HG02884 (cell line): Measurements from ENCODE around the gene BNIPL.
A peak's percentile ranks its signal among the peaks of the same experiment; 100 is the strongest.

Experiments used
- ATAC-seq: cut with Tn5 transposase; IDR thresholded peaks from one replicate; pipeline ENCODE4 v1.9.1; 2021; ENCODE audit warnings: mild to moderate bottlenecking, moderate library complexity; ENCODE audit not compliant: unreplicated experiment

BNIPL gene

DNA sequence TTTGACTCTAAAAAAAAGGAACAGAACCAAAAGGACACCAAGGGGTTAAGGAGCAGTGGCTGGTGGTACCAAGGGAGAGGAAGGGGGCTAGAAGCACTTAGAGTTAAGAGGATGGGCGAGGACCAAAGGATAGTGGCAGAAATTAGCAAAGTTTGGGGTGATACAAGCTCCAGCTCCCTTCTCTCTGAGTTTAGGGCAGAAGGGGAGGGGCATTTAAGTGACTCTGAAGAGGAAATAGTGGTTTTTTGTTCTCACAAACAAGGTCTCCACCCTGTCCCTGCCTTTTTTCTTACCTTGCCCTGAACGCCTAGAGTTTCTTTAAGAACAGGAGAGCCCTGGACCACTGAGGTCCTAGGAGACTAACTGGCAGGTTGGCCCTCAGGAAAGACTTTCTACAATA lies 19.8 kb downstream of the BNIPL start:
- ATAC-seq, result no peak

- no peak for ATAC-seq
These were observed 22.3 kb downstream of the BNIPL start for GRCh38 chr1:151058692-151059091.

DNA sequence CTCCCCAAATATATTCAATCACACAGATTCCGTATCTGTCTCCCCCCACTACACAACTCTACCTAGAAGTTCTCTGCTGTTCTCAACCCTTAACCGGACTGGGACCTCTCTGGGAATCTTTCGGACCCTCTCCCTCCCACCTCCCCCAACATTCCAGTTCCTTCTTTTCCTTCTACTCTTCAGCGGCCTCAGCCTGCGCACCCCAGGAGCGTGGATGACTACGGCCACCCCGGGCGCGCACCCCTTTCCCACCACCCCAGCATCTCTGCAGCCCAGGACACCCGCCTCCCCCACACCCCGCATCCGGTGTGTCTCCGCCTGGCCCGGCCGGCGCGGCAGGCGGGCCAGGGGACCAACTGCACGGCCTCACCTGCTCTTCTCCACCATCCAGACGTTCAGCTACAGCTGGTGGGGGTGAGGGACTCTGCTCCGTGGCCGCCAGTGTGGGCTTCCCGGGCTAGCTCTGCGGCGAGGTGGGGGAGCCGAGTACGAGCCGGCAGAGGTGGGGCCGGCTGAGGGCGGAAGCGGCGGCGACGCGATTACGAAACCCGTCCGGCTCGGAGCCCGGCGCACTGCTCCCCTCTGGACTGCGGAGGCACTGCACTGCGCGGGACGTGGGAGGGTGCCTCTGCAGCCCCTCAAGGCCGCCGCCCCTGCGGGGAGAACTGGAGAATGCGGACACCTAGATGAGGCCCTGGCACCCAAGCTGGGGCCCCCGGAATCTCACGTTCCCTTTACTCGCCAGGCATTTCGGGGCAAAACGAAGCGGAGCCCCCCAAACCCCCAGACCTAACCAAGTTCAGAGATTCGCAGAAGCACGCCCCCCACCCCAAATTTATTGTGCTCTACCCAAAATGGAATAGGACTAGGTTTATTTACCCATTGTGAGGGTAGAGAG lies 23.0 kb downstream of the BNIPL start, which contains the start of gene CDC42SE1:
Gene CDC42SE1, minus strand, starts transcription at position 514 of the 898 bp plus-strand sequence. CDS start 3,892 bp downstream, outside the sequence.
- ATAC-seq, result peak; percentile 58

DNA sequence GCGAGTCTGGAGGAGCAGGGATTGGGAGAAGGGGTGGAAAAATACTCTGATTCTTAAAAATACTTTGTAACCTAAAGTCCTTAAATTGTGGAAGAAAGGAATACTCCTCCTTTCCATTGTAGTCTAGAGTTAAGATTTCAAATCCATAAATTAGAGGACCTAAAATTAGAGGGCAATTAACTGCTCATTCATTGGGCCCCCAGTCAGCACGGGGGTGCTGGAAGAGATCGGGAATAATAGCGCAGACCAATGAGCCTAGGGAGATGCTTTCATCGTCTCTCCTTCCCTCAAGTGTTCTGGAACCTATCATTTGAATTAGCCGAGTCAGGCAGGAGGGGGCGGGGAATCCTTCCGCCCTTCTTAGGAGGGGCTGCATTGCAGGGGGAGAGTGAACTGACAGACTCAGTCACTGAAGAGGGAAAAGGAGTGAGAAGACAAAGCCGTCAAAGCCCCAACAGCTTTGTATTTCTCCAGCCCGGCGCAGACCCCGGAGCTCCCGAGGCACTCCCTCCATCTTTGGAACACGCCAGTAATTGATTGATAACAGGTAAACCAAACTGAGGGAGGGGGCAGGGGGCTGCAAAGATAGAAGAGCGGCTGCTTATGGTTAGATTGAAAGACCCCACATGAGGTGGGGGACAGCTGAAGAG lies 23.7 kb downstream of the BNIPL start, which contains the start of gene MLLT11:
Gene MLLT11, plus strand, starts transcription at position 391 of the 650 bp plus-strand sequence. CDS start 6,828 bp downstream, outside the sequence.
- no peak for ATAC-seq

DNA sequence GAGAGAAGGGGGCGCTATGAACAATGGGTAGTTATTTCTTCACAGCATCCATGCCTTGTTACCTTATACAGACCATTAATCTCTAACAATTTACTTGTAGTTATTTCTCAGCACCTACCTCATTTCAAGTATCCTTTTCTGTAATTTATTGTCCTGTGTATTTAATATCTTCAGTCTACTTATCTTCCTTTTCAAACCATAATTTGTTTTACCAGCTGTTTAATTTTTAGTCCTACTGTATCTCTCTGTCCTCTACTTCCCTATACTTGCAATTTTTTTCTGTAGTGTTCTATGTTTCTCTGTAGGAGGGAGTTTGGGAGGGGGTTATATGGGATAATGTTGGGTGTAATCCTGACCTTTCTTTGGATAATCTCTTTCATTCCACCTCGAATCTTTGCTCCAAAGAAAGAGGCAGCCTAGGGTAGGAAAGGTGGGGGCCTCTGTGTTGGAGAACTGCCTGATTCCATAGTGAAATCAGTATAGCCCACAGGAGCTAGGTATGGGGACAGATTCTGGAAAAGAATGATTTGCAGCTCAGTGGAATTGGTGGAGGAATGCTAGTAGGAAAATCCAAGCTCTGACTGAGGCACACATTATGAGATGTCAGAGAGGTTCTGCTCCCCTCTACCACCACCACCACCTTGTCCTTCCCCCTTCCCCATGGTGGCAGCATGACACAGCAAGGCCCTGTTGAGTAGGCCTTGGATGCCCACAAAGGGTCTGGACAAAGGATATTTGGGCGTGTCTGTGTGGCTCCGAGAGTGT lies 24.5 kb downstream of the BNIPL start:
- no peak for ATAC-seq

- ATAC-seq, result no peak
These were observed 25.3 kb downstream of the BNIPL start for GRCh38 chr1:151061704-151062103.

- no peak for ATAC-seq
These were observed 26.5 kb downstream of the BNIPL start for GRCh38 chr1:151062741-151063371.

- no peak for ATAC-seq
These were observed 28.8 kb downstream of the BNIPL start for GRCh38 chr1:151065089-151065645.

DNA sequence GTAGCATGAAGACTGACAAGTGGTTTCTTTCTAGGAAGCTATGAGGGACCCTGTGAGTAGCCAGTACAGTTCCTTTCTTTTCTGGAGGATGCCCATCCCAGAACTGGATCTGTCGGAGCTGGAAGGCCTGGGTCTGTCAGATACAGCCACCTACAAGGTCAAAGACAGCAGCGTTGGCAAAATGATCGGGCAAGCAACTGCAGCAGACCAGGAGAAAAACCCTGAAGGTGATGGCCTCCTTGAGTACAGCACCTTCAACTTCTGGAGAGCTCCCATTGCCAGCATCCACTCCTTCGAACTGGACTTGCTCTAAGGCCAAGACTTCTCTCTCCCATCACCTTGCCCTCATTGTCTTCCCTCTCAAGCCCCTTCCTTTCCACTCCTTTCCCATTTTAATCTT lies 30.8 kb downstream of the BNIPL start:
- ATAC-seq, result no peak

DNA sequence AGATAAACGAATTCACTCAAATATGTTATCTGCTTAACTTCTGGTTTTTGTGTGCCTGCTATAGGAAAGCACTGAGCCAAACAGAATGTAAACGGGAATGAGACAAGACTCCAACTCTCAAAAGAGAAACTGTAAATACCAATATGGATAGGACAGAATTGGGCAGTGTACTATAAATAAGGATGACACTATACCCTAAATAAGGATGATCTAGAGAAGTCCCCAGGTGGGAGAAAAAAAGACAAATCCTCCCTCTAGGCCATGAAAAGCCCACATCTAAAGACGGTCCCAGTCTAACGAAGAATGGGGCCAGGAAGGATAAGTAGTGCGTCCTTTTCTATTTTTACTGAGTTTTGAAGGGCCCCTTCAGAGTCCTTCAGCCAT lies 32.7 kb downstream of the BNIPL start:
- ATAC-seq, result no peak

GRCh38 chr1:151070474-151071276 lies 34.3 kb downstream of the BNIPL start, which contains the start of gene GABPB2:
Gene GABPB2, plus strand, starts transcription at chr1:151070761. Its CDS starts 17,429 bp downstream, at chr1:151088190.
- peak; percentile 65 for ATAC-seq

DNA sequence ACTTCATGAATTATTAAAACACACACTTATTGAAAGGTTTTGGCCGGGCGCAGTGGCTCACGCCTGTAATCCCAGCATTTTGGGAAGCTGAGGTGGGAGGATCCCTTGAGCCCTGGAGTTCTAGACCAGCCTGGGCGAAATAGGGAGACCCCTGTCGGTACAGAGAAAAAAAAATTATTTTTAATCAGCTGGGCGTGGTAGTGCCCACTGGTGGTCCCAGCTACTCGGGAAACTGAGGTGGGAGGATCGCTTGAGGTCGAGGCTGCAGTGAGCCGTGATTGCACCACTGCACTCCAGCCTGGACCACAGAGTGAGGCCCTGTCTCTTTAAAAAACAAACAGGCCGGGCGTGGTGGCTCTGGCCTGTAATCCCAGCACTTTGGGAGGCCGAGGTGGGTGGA lies 35.8 kb downstream of the BNIPL start:
- no peak for ATAC-seq

DNA sequence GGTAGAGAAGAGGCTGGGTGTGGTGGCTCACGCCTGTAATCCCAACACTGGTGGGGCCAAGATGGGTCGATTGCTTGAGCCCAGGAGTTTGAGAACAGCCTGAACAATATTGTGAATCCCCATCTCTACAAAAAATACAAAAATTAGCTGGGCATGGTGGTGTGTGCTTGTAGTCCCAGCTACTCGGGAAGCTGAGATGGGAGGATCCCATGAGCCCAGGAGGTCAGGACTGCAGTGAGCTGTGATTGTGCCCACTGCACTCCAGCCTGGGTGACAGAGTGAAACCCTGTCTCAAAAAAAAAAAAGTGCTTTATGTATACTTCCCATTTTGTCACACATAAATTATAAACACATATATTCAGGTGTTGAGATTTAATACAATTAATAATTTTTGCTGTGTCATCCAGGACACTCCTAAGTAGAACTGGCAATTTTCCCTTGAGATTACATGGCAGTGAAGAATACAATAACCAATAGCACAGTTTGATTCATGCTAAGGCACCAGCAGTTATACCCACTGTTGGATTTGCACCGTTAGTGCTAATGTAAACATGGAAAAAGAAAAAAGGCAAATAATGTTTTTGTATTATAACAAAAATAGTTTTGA lies 49.7 kb downstream of the BNIPL start:
- no peak for ATAC-seq
